Gastroesophageal sphincter (tissue), 3 donors: Measurements from ENCODE around the gene CFAP100.

Experiments used
- EP300 ChIP-seq: sonication (generic); formaldehyde crosslinking; IDR thresholded peaks from one replicate; pipeline ENCODE4 v1.6.1; 2017; ENCODE audit warnings: antibody characterized with exemption, mild to moderate bottlenecking
- POLR2A ChIP-seq, 2 donors: fragments of 450-650 bp; IDR thresholded peaks; one replicate each; pipeline ENCODE4 v1.6.1; 2017; ENCODE audit warnings: antibody characterized with exemption in 2 of 2, mild to moderate bottlenecking in 2 of 2, moderate library complexity in 1 of 2
- POLR2AphosphoS5 ChIP-seq: sonication (generic); formaldehyde crosslinking; IDR thresholded peaks from one replicate; pipeline ENCODE4 v1.6.1; 2017; ENCODE audit warnings: antibody characterized with exemption
- TF ChIP-seq, protein P1 (sequence below), 4 experiments: fragments of 200-600 bp in 2 of 4; fragments of 450-650 bp in 2 of 4; sonication (generic) in 1 of 4; IDR thresholded peaks; one replicate each; pipeline ENCODE4 v1.5.1; 2017 to 2019; ENCODE audit warnings: antibody characterized with exemption in 4 of 4, mild to moderate bottlenecking in 2 of 4, moderate library complexity in 2 of 4

DNA sequence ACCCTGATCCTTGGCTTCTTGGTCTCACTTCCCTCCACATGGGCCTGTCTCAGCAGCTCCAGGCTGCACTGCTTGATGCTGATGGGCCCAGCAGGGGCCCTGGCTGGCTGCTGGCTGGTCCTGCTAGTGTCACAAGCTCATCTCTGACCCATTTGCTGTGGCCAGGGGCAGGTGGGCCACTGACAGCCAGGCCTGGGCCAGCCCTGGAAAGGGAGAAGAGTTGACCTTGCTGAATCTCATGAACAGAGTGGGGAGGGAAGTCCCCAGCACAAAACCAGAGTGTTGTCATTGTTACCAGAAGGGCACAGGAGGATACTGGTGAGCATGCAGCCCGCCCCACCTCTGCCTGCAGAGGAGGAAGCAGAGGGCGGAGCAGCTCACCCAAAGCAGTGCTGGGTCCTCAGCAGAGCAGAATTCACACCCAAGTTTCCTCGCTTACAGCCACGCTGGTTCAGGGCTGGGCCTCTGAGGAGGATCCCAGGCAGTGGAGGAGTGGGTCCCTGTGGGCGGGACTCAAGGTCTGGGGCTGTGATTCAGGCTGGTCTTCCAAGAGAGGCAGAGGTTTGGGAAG is 29.9 kb upstream of the CFAP100 start:
- TF ChIP-seq POLR2AphosphoS5 (no peak), POLR2A (IDR thresholded peaks at IDR 0.05) (no peak), EP300 (no peak)
- TF ChIP-seq, protein P1, sequence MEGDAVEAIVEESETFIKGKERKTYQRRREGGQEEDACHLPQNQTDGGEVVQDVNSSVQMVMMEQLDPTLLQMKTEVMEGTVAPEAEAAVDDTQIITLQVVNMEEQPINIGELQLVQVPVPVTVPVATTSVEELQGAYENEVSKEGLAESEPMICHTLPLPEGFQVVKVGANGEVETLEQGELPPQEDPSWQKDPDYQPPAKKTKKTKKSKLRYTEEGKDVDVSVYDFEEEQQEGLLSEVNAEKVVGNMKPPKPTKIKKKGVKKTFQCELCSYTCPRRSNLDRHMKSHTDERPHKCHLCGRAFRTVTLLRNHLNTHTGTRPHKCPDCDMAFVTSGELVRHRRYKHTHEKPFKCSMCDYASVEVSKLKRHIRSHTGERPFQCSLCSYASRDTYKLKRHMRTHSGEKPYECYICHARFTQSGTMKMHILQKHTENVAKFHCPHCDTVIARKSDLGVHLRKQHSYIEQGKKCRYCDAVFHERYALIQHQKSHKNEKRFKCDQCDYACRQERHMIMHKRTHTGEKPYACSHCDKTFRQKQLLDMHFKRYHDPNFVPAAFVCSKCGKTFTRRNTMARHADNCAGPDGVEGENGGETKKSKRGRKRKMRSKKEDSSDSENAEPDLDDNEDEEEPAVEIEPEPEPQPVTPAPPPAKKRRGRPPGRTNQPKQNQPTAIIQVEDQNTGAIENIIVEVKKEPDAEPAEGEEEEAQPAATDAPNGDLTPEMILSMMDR (IDR thresholded peaks at IDR 0.05): no peak
